D721Med (cell line): ENCODE measurements around the gene NRDE2.
"Not testable (repeated sequence)": the region's sequence is repeated elsewhere in the genome, so short reads cannot be mapped to it uniquely, and the experiment has no call there.

Experiments
- DNase-seq: peaks from one replicate; pipeline ENCODE4 v3.0.0; 2011; ENCODE audit warnings: low spot score; ENCODE audit not compliant: insufficient read length
- FAIRE-seq: peaks from 2 replicates; lab custom pipeline; 2011; peaks lifted over from hg19 to GRCh38; lab: Jason Lieb, UNC
- CTCF ChIP-seq: IDR thresholded peaks from 2 replicates; pipeline ENCODE4 v1.5.1; 2012; ENCODE audit warnings: mild to moderate bottlenecking, control low read depth; ENCODE audit not compliant: insufficient read depth; ENCODE audit errors: missing control alignments

NRDE2 gene

GRCh38 chr14:90256354-90257131, 75.2 kb downstream of the NRDE2 start, which contains the start of gene PSMC1:
Gene PSMC1, plus strand, starts transcription at chr14:90256553. Its CDS starts 45 bp downstream, at chr14:90256598.
- FAIRE-seq (no peak), DNase-seq (peak; percentile 65)
- no peak for TF ChIP-seq CTCF

GRCh38 chr14:90255871-90256270, 75.9 kb downstream of the NRDE2 start:
- DNase-seq: no peak
- no peak for TF ChIP-seq CTCF
- no peak for FAIRE-seq

GRCh38 chr14:90253826-90254225, 77.9 kb downstream of the NRDE2 start:
- DNase-seq (no peak), FAIRE-seq (no peak)

GRCh38 chr14:90248594-90248993, 83.1 kb downstream of the NRDE2 start:
- no peak for DNase-seq
- no peak for TF ChIP-seq CTCF
- no peak for FAIRE-seq

More at GRCh38 chr14:90253826-90254225, 77.9 kb downstream of the NRDE2 start:
- no peak for TF ChIP-seq CTCF

- DNase-seq, FAIRE-seq: not testable (repeated sequence)
Observed at GRCh38 chr14:90247441-90247840, 84.3 kb downstream of the NRDE2 start.

- DNase-seq (no peak), FAIRE-seq (no peak)
- no peak for TF ChIP-seq CTCF
Observed at GRCh38 chr14:90246936-90247335, 84.8 kb downstream of the NRDE2 start.

- FAIRE-seq: no peak
- no peak for DNase-seq
- TF ChIP-seq CTCF: no peak
Observed at GRCh38 chr14:90242444-90242843, 89.3 kb downstream of the NRDE2 start.
